Measurements from ENCODE around the gene LACC1.

The LACC1 gene

GRCh38 chr13:43879755-43880181 is at the start of gene LACC1:
Gene LACC1 (plus strand): TSS chr13:43879904. CDS start chr13:43880986, 1,082 bp downstream.
- no peak for DNase-seq

GRCh38 chr13:43830497-43830881 is 49.2 kb upstream of the LACC1 start:
- DNase-seq, result no peak

GRCh38 chr13:43831088-43831487 is 48.6 kb upstream of the LACC1 start:
- DNase-seq, result no peak

- DNase-seq, result no peak
Observed at GRCh38 chr13:43835701-43836100, 44.0 kb upstream of the LACC1 start.

GRCh38 chr13:43838909-43839308 is 40.8 kb upstream of the LACC1 start:
- no peak for DNase-seq

GRCh38 chr13:43846496-43847158 is 33.1 kb upstream of the LACC1 start:
- DNase-seq, result no peak

- DNase-seq, result no peak
Observed at GRCh38 chr13:43848001-43848649, 31.6 kb upstream of the LACC1 start.

GRCh38 chr13:43850873-43851272 is 28.8 kb upstream of the LACC1 start:
- DNase-seq, result no peak

GRCh38 chr13:43852923-43853404 is 26.7 kb upstream of the LACC1 start:
- DNase-seq, result no peak

- DNase-seq, result no peak
Observed at GRCh38 chr13:43861863-43862262, 17.8 kb upstream of the LACC1 start.

- DNase-seq, result no peak
Observed at GRCh38 chr13:43864921-43865320, 14.8 kb upstream of the LACC1 start.

- DNase-seq, result no peak
Observed at GRCh38 chr13:43865892-43866291, 13.8 kb upstream of the LACC1 start.

GRCh38 chr13:43872181-43872580 is 7.5 kb upstream of the LACC1 start:
- no peak for DNase-seq

- peak; percentile 38 to 53 for DNase-seq
Observed at GRCh38 chr13:43874504-43875092, 5.1 kb upstream of the LACC1 start.

- DNase-seq, result no peak
Observed at GRCh38 chr13:43876366-43876765, 3.3 kb upstream of the LACC1 start.

- DNase-seq, result no peak
Observed at GRCh38 chr13:43877326-43877725, 2.4 kb upstream of the LACC1 start.

GRCh38 chr13:43877766-43878165 is 1.9 kb upstream of the LACC1 start:
- DNase-seq, result no peak

- DNase-seq, result no peak
Observed at GRCh38 chr13:43878892-43879754, 581 bp upstream of the LACC1 start, which contains the start of gene CCDC122. Gene CCDC122 (minus strand): TSS chr13:43879740. CDS start chr13:43869376, 10,364 bp downstream.

- no peak for DNase-seq
Observed at GRCh38 chr13:43880214-43880855, 631 bp downstream of the LACC1 start.

- no peak for DNase-seq
Observed at GRCh38 chr13:43880926-43881325, 1.2 kb downstream of the LACC1 start.

- DNase-seq, result no peak
Observed at GRCh38 chr13:43881580-43881979, 1.9 kb downstream of the LACC1 start.

GRCh38 chr13:43883631-43884030 is 3.9 kb downstream of the LACC1 start:
- DNase-seq, result no peak

- no peak for DNase-seq
Observed at GRCh38 chr13:43884222-43884621, 4.5 kb downstream of the LACC1 start.
